RPMI8226 (cell line): ENCODE results near the gene METTL2A.
"Not testable (repeated sequence)": the region's sequence is repeated elsewhere in the genome, so short reads cannot be mapped to it uniquely, and the experiment has no call there.

Experiments
- DNase-seq: peaks from one replicate; pipeline ENCODE4 v3.0.0-alpha.2; 2015

The METTL2A gene

DNA sequence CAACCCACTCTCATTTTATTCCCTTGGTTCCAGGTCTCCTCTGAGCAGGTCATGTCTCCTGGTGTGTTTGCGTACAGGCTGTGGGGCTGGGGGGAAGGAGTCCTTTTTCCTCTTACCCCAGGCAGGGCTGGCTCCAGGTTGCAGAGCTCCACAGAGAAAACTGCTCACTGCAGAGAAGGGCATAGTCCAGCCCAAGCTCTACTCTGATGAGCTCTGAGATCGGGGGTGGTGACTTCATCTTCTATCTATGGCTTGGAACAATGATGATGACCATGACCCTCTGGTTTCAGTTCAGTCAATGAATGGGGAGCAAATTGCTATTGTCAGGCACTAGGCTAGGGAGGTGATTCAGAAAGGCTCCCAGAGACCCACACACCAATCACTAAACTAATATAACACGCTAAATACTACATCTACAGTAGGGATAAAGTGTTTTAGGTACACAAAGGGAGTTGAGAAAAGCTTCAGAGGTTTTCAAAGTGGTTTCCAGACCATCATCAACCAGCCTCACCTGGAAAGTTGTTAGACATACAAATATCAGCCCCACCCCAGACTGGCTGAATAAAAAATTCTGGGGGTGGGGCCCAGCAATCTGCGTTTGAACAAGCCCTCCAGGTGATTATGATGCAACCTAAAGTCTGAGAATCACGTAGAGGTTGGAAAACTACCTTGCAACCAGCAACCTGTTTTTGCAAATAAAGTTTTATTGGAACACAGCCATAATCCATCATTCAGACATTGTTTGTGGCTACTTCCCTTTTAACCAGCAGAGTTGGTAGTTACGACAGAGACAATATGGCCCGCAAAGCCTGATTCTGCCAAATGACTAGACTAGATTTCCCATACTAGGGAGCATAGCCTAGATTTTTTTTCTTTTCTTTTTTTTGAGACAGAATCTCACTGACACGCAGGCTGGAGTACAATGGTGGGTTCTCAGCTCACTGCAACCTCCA is 49.6 kb downstream of the METTL2A start:
- DNase-seq, result peak; percentile 13

DNA sequence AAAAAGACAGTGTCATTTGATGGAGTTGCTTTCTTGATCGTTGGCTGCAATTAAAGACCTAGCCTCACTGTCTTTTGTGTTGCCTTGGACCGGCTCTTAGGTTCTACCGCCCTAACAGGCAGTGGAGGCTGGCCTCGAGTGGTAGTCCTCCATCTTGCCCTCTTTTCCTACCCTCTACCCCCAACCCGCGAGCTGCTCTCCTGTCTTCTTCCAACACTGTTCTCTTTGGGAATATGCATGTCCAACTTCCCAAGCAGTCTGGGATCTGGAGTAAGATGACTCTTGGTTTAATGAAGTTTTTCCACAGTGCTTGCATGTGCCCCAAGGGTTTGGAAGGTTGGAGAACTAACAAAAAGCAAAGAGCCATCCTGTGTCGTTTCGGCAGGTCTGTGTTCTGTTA is 53.4 kb downstream of the METTL2A start:
- not testable (repeated sequence) for DNase-seq

DNA sequence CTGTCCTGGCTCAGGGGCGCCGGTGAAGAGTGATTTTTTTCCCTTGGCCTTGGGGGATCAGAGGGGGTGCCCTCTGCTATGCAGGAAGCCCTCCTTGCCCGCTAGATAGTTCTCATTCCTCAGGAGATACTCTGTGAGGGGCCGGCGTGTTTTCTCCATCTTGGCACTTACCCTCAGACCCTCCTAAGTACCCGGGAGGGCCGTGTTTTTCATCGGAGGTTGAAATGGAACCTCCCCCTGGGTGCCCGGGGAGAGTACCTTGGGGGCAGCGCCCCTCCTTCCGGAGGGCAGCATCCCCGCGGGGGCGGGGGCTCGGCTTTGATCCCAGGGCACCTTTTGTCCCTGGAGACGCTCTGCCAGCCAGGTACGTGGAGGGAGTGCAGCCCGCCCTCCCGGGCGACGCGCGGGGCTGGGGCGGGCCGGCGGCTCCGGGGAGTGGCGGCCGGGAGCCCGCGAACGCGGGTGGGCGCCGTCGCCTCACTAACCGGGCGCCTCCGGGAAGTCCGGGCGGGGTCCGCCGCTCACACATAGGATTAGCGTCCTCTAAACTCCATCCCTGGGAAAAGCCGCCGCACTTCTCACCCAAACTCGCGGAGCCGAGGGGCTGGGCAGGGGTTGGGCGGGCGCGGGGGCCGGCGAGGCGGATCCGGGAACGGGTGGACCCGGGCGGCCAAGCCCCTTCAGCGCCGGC is 54.2 kb downstream of the METTL2A start:
- peak; percentile 25 for DNase-seq

DNA sequence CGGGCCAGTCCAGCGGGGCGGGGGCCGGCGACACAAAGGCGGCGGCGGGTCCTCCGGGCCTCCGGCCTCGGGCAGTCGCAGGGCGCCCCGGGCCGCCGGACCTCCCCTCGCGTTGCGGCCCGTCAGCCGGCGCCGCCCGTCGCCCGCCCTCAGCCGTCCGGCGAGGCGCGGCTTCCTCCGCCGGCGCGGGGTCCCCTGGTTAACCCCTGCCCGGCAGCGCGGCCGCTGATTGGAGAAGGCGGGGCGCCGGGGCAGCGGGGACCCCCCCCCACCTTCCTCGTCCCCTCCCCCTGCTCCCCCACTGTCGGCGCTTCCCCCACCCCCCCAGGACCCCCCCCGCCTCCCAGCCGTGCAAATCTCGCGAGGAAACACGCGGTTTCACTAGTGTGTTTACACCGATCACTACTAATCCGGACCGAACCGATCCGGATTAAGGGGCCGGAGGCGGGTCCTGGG is 54.8 kb downstream of the METTL2A start, which contains the start of gene TLK2:
TSS of gene TLK2 (plus strand) at position 402 of the 456 bp plus-strand sequence. CDS start 2,301 bp downstream, outside the sequence.
- DNase-seq, result peak; percentile 83

DNA sequence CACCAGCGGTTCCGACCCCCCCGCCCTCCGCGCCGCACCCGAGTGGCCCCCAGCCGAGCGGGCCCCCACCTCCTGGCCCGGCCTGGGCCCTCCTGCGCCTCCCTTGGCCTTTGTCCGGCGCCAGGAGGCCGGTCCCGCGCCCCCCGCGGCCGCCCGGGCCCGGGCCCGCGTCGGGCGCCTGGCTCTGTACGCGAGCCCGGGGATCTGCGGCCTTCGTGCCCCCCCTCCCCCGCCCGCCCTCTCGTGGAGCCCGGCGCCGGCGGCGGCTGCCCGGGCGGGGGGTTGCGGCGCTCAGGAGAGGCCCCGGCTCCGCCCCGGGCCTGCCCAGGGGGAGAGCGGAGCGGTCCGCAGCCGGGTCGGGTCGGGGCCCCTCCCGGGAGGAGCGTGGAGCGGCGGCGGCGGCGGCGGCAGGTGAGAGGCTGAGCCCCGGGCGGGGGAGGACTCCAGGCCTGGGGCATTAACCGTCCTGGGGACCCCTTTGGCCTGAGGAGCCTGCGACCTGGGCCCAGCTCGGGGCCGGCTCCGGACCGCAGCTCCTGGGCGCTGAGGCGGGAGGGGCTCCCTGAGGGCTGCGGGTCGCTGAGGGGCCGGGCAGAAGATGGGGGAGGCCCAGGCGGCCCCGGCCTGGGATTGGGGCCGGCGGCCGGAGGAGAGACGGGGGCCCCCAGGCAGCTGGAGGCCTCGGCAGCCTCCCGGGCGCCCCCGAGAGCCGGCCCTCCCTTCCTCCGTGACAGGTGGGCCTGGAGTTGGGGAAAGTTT is 55.4 kb downstream of the METTL2A start:
- DNase-seq, result peak; percentile 34

DNA sequence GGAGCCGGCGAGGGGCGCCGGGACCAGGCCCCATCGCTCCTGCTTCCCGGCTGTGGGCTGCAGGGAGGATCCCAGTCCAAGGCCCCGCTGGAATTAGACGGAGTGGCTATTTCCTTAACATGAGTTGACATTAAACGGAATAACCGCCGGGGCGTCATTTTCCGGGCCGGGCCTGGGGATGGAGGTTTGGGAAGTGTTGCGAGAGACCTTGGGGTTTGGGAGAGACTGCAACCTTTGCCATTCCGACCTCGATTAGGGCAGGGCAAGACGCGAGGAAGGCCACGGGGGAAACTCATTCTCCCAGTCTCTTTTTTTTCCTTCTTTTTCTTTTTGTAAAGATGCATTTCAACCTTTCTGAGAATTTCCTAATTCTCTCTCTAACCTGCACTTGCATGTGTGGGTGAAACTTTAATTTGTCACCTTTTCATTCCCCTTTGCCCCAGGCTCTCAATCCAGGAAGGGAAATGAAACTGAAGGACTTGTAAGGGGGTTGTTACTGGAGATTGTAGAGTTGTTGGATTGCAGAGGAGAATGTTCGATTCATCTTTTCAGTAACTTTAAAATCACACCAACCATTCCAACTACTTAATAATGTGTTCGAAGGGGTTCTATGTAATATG is 56.1 kb downstream of the METTL2A start:
- peak; percentile 14 for DNase-seq

DNA sequence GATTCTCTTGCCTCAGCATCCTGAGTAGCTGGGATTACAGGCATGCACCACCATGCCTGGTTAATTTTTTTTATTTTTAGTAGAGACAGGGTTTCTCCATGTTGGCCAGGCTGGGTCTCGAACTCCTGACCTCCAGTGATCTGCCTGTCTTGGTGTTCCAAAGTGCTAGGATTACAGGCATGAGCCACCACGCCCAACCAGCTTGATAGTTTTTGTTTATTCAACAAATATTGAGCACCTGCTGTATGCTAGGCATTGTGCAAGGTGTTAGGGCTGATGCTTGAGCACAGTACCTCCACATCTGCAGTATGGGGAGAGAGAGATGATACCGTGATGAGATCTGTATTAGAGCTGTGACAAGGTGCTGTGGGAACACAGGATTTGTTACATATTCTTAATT is 58.9 kb downstream of the METTL2A start:
- DNase-seq, result not testable (repeated sequence)

DNA sequence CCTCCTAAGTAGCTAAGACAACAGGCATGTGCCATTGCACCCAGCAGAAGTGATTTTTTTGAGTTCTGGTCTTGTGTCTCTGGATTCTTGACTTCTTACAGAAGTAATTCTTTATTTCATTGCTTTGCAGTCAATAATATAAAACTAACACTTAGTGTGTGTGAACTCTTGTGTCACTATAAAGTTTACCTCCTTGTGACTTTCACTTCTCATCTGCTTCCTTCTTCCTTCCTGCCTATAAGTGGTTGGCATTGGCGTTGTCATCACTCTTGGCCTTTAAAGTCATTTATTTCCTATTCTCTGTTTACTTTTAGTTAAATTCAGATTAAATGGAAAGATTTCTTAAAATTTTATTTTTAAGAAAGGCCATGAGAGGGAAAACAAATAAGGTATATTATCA is 67.3 kb downstream of the METTL2A start:
- not testable (repeated sequence) for DNase-seq

DNA sequence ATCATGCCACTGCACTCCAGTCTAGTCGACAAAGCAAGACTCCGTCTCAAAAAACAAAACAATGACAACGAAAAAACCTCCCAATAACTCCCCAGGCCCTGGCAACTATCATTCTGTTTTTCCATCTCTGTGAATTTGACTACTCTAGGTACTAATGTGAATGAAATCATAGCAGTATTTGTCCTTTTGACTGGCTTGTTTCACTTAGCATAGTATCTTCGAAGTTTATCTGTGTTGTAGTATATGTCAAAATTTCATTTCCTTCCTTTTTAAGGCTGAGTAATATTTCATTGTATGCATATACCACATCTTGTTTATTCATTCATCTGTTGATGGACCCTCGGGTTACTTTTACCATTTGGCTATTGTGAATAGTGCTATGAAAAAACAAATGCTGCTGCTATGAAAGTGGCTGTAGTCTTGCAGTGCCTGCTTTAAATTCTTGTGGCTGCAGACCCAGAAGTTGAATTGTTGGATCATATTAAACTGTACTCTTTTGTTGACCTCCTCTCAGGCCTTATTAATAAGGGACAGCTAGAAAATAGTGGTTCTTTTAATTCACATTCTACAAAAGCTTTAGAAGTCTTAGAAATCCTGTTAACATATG is 69.5 kb downstream of the METTL2A start:
- DNase-seq, result not testable (repeated sequence)

DNA sequence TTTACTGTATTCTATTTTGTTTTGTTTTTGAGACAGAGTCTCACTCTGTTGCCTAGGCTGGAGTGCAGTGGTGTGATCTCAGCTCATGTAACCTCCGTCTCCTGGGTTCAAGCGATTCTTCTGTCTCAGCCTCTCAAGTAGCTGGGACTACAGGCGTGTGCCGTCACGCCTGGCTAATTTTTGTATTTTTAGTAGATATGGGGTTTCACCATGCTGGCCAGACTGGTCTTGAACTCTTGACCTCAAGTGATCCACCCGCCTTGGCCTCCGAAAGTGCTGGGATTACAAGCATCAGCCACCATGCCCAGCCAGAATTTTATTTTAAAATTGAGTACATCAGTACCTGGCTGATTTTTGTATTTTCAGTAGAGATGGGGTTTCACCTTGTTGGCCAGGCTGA is 70.4 kb downstream of the METTL2A start:
- not testable (repeated sequence) for DNase-seq

DNA sequence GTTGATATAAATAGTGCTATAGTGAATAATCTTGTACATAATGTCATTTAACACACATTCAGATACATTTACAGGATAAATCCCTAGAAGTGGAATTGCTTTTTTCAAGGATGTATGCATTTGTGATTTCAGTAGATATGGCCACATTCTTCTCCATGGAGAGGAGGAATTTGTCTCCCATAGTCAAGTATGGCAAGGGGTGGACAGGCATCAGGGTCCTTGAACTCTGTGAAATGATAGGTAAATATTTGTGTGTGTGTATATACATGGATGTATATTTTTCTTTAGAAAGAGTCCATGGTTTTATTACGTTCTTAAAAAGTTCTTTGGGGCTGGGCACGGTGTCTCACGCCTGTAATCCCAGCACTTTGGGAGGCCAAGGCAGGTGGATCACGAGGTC is 72.6 kb downstream of the METTL2A start:
- not testable (repeated sequence) for DNase-seq

DNA sequence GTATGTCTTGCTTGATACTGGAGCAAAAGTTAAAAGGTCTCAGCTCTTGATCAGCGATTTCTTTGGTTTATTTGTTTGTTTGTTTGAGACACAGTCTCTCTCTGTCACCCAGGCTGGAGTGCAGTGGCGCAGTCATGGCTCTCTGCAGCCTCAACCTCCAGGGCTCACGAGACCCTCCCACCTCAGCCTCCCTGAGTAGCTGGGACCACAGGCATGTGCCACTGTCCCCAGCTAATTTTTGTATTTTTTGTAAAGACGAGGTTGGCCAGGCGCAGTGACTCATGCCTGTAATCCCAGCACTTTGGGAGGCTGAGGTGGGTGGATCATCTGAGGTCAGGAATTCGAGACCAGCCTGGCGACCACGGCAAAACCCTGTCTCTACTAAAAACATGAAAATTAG is 75.1 kb downstream of the METTL2A start:
- DNase-seq, result not testable (repeated sequence)
